ENCODE results near the gene YBX3.

- TF ChIP-seq POLR2A (IDR thresholded peaks at IDR 0.05; ENCODE audit: low read length) (no peak), GATA1 (IDR thresholded peaks at IDR 0.05; ENCODE audit: low read depth, low read length) (no peak)
Observed at GRCh38 chr12:10730559-10730958, 7.4 kb upstream of the YBX3 start.
